Measurements from ENCODE around the gene DDX5. TPM values are rescaled to one million over a fixed set of nuclear protein-coding genes. Genes with fewer than 3 reads are reported as not detected.

DDX5 gene
- total and polyA plus RNA-seq, 2 of the 13 experiments (the other 11 are each of a cell fraction or from before 2014, with no cell fraction given) = 503 to 684 TPM

GRCh38 chr17:64505340-64506200 lies 519 bp downstream of the DDX5 start (continued):
- TF ChIP-seq, protein P1, sequence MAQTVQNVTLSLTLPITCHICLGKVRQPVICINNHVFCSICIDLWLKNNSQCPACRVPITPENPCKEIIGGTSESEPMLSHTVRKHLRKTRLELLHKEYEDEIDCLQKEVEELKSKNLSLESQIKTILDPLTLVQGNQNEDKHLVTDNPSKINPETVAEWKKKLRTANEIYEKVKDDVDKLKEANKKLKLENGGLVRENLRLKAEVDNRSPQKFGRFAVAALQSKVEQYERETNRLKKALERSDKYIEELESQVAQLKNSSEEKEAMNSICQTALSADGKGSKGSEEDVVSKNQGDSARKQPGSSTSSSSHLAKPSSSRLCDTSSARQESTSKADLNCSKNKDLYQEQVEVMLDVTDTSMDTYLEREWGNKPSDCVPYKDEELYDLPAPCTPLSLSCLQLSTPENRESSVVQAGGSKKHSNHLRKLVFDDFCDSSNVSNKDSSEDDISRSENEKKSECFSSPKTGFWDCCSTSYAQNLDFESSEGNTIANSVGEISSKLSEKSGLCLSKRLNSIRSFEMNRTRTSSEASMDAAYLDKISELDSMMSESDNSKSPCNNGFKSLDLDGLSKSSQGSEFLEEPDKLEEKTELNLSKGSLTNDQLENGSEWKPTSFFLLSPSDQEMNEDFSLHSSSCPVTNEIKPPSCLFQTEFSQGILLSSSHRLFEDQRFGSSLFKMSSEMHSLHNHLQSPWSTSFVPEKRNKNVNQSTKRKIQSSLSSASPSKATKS (CRISPR knock-in tag; IDR thresholded peaks at IDR 0.05) = no peak
- peak; percentile 95 for TF ChIP-seq ZNF263 (CRISPR knock-in tag; IDR thresholded peaks at IDR 0.05)
- peak; percentile 13 for TF ChIP-seq PHF5A (CRISPR knock-in tag; IDR thresholded peaks at IDR 0.05; ENCODE audit: low read depth, unreplicated experiment)
- no peak for TF ChIP-seq ZNF562 (CRISPR knock-in tag; IDR thresholded peaks at IDR 0.05; ENCODE audit: borderline replicate concordance)
- TF ChIP-seq RARA (CRISPR knock-in tag; IDR thresholded peaks at IDR 0.05) = no peak
- 0 out of 2 replicates have a peak, but pooled peaks have one; percentile 58 for TF ChIP-seq RXRA (CRISPR knock-in tag; IDR thresholded peaks at IDR 0.05)
- 0 out of 2 replicates have a peak, but pooled peaks have one; percentile 21 for TF ChIP-seq ZNF639 (CRISPR knock-in tag; conservative IDR thresholded peaks at IDR 0.05)
- no peak for TF ChIP-seq ZNF10 (CRISPR knock-in tag; IDR thresholded peaks at IDR 0.05; ENCODE audit: borderline replicate concordance, low read depth)
- TF ChIP-seq ZNF614 (CRISPR knock-in tag; IDR thresholded peaks at IDR 0.05; ENCODE audit: borderline replicate concordance) = no peak; the same call in 1 of the 2 replicates
- TF ChIP-seq ZBTB25 (CRISPR knock-in tag; IDR thresholded peaks at IDR 0.05) = no peak
- TF ChIP-seq SNAI1 (CRISPR knock-in tag; IDR thresholded peaks at IDR 0.05; ENCODE audit: borderline replicate concordance) = no peak
- peak; percentile 81; the same call in 1 of the 2 replicates for TF ChIP-seq ZNF17 (CRISPR knock-in tag; IDR thresholded peaks at IDR 0.05)
- TF ChIP-seq, protein P2, sequence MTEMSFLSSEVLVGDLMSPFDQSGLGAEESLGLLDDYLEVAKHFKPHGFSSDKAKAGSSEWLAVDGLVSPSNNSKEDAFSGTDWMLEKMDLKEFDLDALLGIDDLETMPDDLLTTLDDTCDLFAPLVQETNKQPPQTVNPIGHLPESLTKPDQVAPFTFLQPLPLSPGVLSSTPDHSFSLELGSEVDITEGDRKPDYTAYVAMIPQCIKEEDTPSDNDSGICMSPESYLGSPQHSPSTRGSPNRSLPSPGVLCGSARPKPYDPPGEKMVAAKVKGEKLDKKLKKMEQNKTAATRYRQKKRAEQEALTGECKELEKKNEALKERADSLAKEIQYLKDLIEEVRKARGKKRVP (CRISPR knock-in tag; IDR thresholded peaks at IDR 0.05) = no peak; a peak in 1 of 4 replicates
- TF ChIP-seq, protein P3, sequence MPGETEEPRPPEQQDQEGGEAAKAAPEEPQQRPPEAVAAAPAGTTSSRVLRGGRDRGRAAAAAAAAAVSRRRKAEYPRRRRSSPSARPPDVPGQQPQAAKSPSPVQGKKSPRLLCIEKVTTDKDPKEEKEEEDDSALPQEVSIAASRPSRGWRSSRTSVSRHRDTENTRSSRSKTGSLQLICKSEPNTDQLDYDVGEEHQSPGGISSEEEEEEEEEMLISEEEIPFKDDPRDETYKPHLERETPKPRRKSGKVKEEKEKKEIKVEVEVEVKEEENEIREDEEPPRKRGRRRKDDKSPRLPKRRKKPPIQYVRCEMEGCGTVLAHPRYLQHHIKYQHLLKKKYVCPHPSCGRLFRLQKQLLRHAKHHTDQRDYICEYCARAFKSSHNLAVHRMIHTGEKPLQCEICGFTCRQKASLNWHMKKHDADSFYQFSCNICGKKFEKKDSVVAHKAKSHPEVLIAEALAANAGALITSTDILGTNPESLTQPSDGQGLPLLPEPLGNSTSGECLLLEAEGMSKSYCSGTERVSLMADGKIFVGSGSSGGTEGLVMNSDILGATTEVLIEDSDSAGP (CRISPR knock-in tag; IDR thresholded peaks at IDR 0.05; ENCODE audit: borderline replicate concordance) = peak; percentile 31; the same call in 1 of the 2 replicates
- TF ChIP-seq ZNF589 (CRISPR knock-in tag; conservative IDR thresholded peaks at IDR 0.05) = no peak
- TF ChIP-seq FOXP1 (IDR thresholded peaks at IDR 0.05) = no peak
- TF ChIP-seq FOXP1 (CRISPR knock-in tag; IDR thresholded peaks at IDR 0.05) = no peak
- TF ChIP-seq TFDP1 (CRISPR knock-in tag; IDR thresholded peaks at IDR 0.05; ENCODE audit: borderline replicate concordance) = peak; percentile 45; the same call in 1 of the 2 replicates

Measured in HepG2 (cell line).